H1 (cell line): Measurements from ENCODE around the gene IL2. TPM values are rescaled to one million over a fixed set of nuclear protein-coding genes. Genes with fewer than 3 reads are reported as not detected.

Source experiments
- CTCF ChIA-PET: fragments of 300-600 bp; sonication (Branson Sonifier 250); formaldehyde crosslinking; loops from one replicate; lab custom pipeline; 2021; ENCODE audit not compliant: partially characterized antibody; lab: Charles Lee
- POLR2A ChIA-PET: fragments of 300-600 bp; sonication (Branson Sonifier 250); formaldehyde crosslinking; loops from one replicate; lab custom pipeline; 2021; ENCODE audit warnings: inconsistent platforms; ENCODE audit not compliant: partially characterized antibody; lab: Charles Lee
- DNase-seq, 2 experiments: peaks; one replicate each; pipeline versions ENCODE4 v3.0.0 to v3.0.0-alpha.2; 2010 to 2022; ENCODE audit warnings: low spot score in 2 of 2, low read depth in 1 of 2, mixed read lengths in 1 of 2
- FAIRE-seq: peaks from 2 replicates; lab custom pipeline; 2011; peaks lifted over from hg19 to GRCh38; lab: Jason Lieb, UNC
- H2AFZ ChIP-seq: 2 replicates; pipeline ENCODE4 v1.8.1; 2012; ENCODE audit warnings: low read length, inconsistent platforms
- H2AK5ac ChIP-seq: 2 replicates; pipeline ENCODE4 v1.6.1; 2013; ENCODE audit warnings: low read depth, low read length
- H2BK120ac ChIP-seq: replicated peaks from 2 replicates; pipeline ENCODE3; 2013; ENCODE audit warnings: low read depth, low read length, inconsistent platforms
- H2BK12ac ChIP-seq: 2 replicates; pipeline ENCODE4 v1.6.1; 2013; ENCODE audit warnings: low read depth, low read length
- H2BK15ac ChIP-seq: 2 replicates; pipeline ENCODE4 v1.6.1; 2013; ENCODE audit warnings: low read length
- H2BK20ac ChIP-seq: 2 replicates; pipeline ENCODE4 v1.6.1; 2013; ENCODE audit warnings: low read length
- H2BK5ac ChIP-seq: 2 replicates; pipeline ENCODE4 v1.6.1; 2013; ENCODE audit warnings: low read depth, low read length
- H3K14ac ChIP-seq: 2 replicates; pipeline ENCODE4 v1.6.1; 2013; ENCODE audit warnings: inconsistent platforms; ENCODE audit not compliant: insufficient read length
- H3K18ac ChIP-seq: 2 replicates; pipeline ENCODE4 v1.6.1; 2013; ENCODE audit warnings: low read length; ENCODE audit errors: extremely low read depth
- H3K23ac ChIP-seq: 2 replicates; pipeline ENCODE4 v1.6.1; 2013; ENCODE audit warnings: inconsistent platforms; ENCODE audit not compliant: insufficient read length
- H3K23me2 ChIP-seq: 2 replicates; pipeline ENCODE4 v1.6.1; 2013; ENCODE audit warnings: low read depth, low read length
- H3K27ac ChIP-seq: 2 replicates; pipeline ENCODE4 v1.6.1; 2011; ENCODE audit warnings: low read depth, low read length, inconsistent platforms
- H3K27me3 ChIP-seq, 4 experiments: replicated peaks in 1 of 4; 1 replicate in 1 of 4; 2 replicates in 3 of 4; pipeline versions ENCODE4 v1.6.1 to v1.8.1; 2011 to 2013; ENCODE audit warnings: low read length in 3 of 4, mild to moderate bottlenecking in 3 of 4, inconsistent platforms in 2 of 4, mixed read lengths in 2 of 4, moderate library complexity in 1 of 4; ENCODE audit not compliant: control insufficient read depth in 3 of 4, insufficient read depth in 3 of 4; ENCODE audit errors: extremely low read depth in 1 of 4
- H3K36me3 ChIP-seq, 4 experiments: 2 replicates each; pipeline versions ENCODE4 v1.6.1 to v1.8.1; 2011 to 2013; ENCODE audit warnings: mild to moderate bottlenecking in 4 of 4, low read length in 3 of 4, moderate library complexity in 2 of 4, control low read depth in 1 of 4, inconsistent platforms in 1 of 4; ENCODE audit not compliant: insufficient read depth in 4 of 4, control insufficient read depth in 2 of 4
- H3K4ac ChIP-seq: replicated peaks from 2 replicates; pipeline ENCODE3; 2013; ENCODE audit warnings: low read length, low read depth, mixed read lengths, inconsistent platforms; ENCODE audit not compliant: insufficient read length
- H3K4me1 ChIP-seq, 4 experiments: replicated peaks in 1 of 4; 1 replicate in 1 of 4; 2 replicates in 3 of 4; pipeline versions ENCODE4 v1.6.1 to v1.8.1; 2011 to 2013; ENCODE audit warnings: low read length in 3 of 4, inconsistent platforms in 2 of 4, mixed read lengths in 1 of 4; ENCODE audit not compliant: insufficient read depth in 4 of 4, control insufficient read depth in 3 of 4
- H3K4me2 ChIP-seq, 2 experiments: 2 replicates each; pipeline versions ENCODE4 v1.6.1 to v1.8.1; 2011 to 2013; ENCODE audit warnings: low read depth in 2 of 2, low read length in 2 of 2, control low read depth in 1 of 2, inconsistent platforms in 1 of 2, mild to moderate bottlenecking in 1 of 2; ENCODE audit not compliant: insufficient read depth in 1 of 2
- H3K4me3 ChIP-seq, 4 experiments: fragments of 200-600, 300-600 bp in 1 of 4; sonication (generic), shearing (Covaris generic), sonication (Bioruptor Twin) in 1 of 4; 2 replicates each; pipeline versions ENCODE4 v1.5.1 to v1.8.1; 2011 to 2016; ENCODE audit warnings: low read length in 4 of 4, low read depth in 3 of 4, control low read depth in 2 of 4, inconsistent platforms in 2 of 4, mild to moderate bottlenecking in 2 of 4, mixed read lengths in 1 of 4, moderate library complexity in 1 of 4; ENCODE audit not compliant: insufficient read depth in 2 of 4; ENCODE audit errors: extremely low read depth in 1 of 4
- H3K56ac ChIP-seq: replicated peaks from 2 replicates; pipeline ENCODE3; 2013; ENCODE audit warnings: low read depth, mild to moderate bottlenecking, mixed read lengths, low read length, inconsistent platforms; ENCODE audit not compliant: insufficient read length
- H3K79me1 ChIP-seq: 2 replicates; pipeline ENCODE4 v1.6.1; 2013; ENCODE audit warnings: low read depth, low read length, control low read depth
- H3K79me2 ChIP-seq, 2 experiments: 2 replicates each; pipeline versions ENCODE4 v1.6.1 to v1.8.1; 2012 to 2013; ENCODE audit warnings: low read length in 2 of 2, mild to moderate bottlenecking in 2 of 2, inconsistent platforms in 1 of 2; ENCODE audit not compliant: insufficient read depth in 2 of 2, control insufficient read depth in 1 of 2
- H3K9ac ChIP-seq, 4 experiments: replicated peaks in 1 of 4; 1 replicate in 1 of 4; 2 replicates in 3 of 4; pipeline versions ENCODE4 v1.6.1 to v1.8.1; 2011 to 2013; ENCODE audit warnings: low read depth in 3 of 4, low read length in 3 of 4, control low read depth in 2 of 4, mild to moderate bottlenecking in 2 of 4, moderate library complexity in 2 of 4, inconsistent platforms in 1 of 4; ENCODE audit errors: extremely low read depth in 1 of 4
- H3K9me3 ChIP-seq, 2 experiments: 2 replicates each; pipeline versions ENCODE4 v1.6.1 to v1.8.1; 2012 to 2013; ENCODE audit warnings: mild to moderate bottlenecking in 2 of 2, moderate library complexity in 2 of 2, control low read depth in 1 of 2, inconsistent platforms in 1 of 2, low read depth in 1 of 2, low read length in 1 of 2, mixed read lengths in 1 of 2; ENCODE audit not compliant: insufficient read depth in 2 of 2
- H4K20me1 ChIP-seq, 2 experiments: replicated peaks in 1 of 2; 2 replicates each; pipeline versions ENCODE3 to v1.8.1; 2011 to 2013; ENCODE audit warnings: inconsistent platforms in 2 of 2, low read length in 2 of 2, mild to moderate bottlenecking in 1 of 2; ENCODE audit not compliant: insufficient read depth in 2 of 2, control insufficient read depth in 1 of 2
- H4K5ac ChIP-seq: 2 replicates; pipeline ENCODE4 v1.6.1; 2013; ENCODE audit warnings: low read length, low read depth, mixed read lengths, inconsistent platforms; ENCODE audit not compliant: insufficient read length
- H4K8ac ChIP-seq: 2 replicates; pipeline ENCODE4 v1.8.0; 2013; ENCODE audit warnings: mild to moderate bottlenecking, moderate library complexity, low read length, inconsistent platforms; ENCODE audit not compliant: insufficient read depth; ENCODE audit errors: extremely low read depth
- H4K91ac ChIP-seq: replicated peaks from 2 replicates; pipeline ENCODE3; 2013; ENCODE audit warnings: low read length, mixed read lengths, inconsistent platforms; ENCODE audit not compliant: insufficient read length
- KDM1A ChIP-seq: fragments of 200-600, 300-600 bp; sonication (generic); IDR thresholded peaks from 2 replicates; pipeline ENCODE4 v1.7.1; 2016; ENCODE audit warnings: mild to moderate bottlenecking, low read length, borderline replicate concordance
- TCF12 ChIP-seq: IDR thresholded peaks from 2 replicates; pipeline ENCODE4 v1.6.1; 2011; ENCODE audit warnings: low read depth, mild to moderate bottlenecking, low read length
- YY1 ChIP-seq: IDR thresholded peaks from 2 replicates; pipeline ENCODE4 v1.6.1; 2011; ENCODE audit warnings: low read depth, mild to moderate bottlenecking, low read length
- WGBS, 2 experiments: shearing (Covaris generic) in 1 of 2; methylation state at CpG; one replicate each; pipeline versions ENCODE4 v1.1.6 to v1.1.7; 2013 to 2015; ENCODE audit warnings: low lambda C conversion rate in 2 of 2, mixed read lengths in 2 of 2, inconsistent platforms in 1 of 2, low coverage in 1 of 2, missing lambda C conversion rate in 1 of 2; ENCODE audit not compliant: insufficient replicate concordance in 2 of 2, insufficient coverage in 1 of 2, insufficient read length in 1 of 2; ENCODE audit errors: extremely low coverage in 1 of 2, missing lambda C conversion rate in 1 of 2; 5-methylcytosine and 5-hydroxymethylcytosine counted together
- polyA plus RNA-seq, 7 experiments: library from polyadenylated mRNA; depleted of rRNA in 3 of 7; stranded (reverse) in 5 of 7; unstranded in 2 of 7; fragments of >200 nt in 5 of 7; fragments of 200-250 nt in 2 of 7; gene quantifications; 1 replicate in 5 of 7; 2 replicates in 1 of 7; 4 replicates in 1 of 7; pipeline versions ENCODE4 v1.2.1 to v1.2.3, GENCODE V29; 2011 to 2013; ENCODE audit warnings: missing spikeins in 2 of 7, mixed read lengths in 2 of 7
- total RNA-seq: library from RNA; stranded (reverse); fragmentation: NEBNext Ultra II Directional; extraction: Animal tissue kit (Norgen Biotek cat#: 25700); gene quantifications from 2 replicates; pipeline ENCODE4 v1.2.1, GENCODE V29; 2021

Gene IL2
- total and polyA plus RNA-seq, 2 of the 8 experiments (the other 6 are each of a cell fraction or from before 2014, with no cell fraction given) = not detected

- Histone ChIP-seq H2AFZ (peak overlapping the region; percentile 94; the same call in 1 of the 2 replicates), H3K27me3 (no peaks in the 10 kb centered on the region), H3K4me3 (no peak overlapping the region), H2BK20ac (no peak overlapping the region), H3K4me1 (no peaks in the 10 kb centered on the region), H3K79me2 (no peaks in the 10 kb centered on the region), H3K27ac (no peak overlapping the region), H3K4ac (no peak overlapping the region), H2BK5ac (no peak overlapping the region), H3K23ac (no peak overlapping the region), H2BK12ac (no peak overlapping the region), H3K18ac (no peak overlapping the region), H3K23me2 (no peaks in the 10 kb centered on the region), H3K9me3 (no peaks in the 10 kb centered on the region), H2BK15ac (no peak overlapping the region), H2BK120ac (no peak overlapping the region), H4K8ac (no peak overlapping the region), H4K91ac (no peak overlapping the region), H3K79me1 (no peaks in the 10 kb centered on the region), H3K14ac (no peak overlapping the region), H4K20me1 (no peaks in the 10 kb centered on the region), H4K5ac (no peak overlapping the region), H3K4me2 (no peak overlapping the region), H3K9ac (no peak overlapping the region), H3K36me3 (no peaks in the 10 kb centered on the region), H3K56ac (no peak overlapping the region), H2AK5ac (no peak overlapping the region)
- no peak for TF ChIP-seq TCF12
- no peak for TF ChIP-seq YY1
- TF ChIP-seq KDM1A = no peak
- POLR2A ChIA-PET = no interaction called here
- FAIRE-seq = no peak
- CTCF ChIA-PET = no interaction called here
- no peak for DNase-seq
- WGBS, 2 experiments = 84% methylated on average over 3 of the region's 3 CpGs; no CpG with 5 or more reads in 1 of the 2 experiments
Measured at GRCh38 chr4:122412547-122412946, 44.0 kb downstream of the IL2 start.
